ENCODE data around the gene HOTAIR. TPM values are rescaled to one million over a fixed set of nuclear protein-coding genes. Genes with fewer than 3 reads are reported as not detected.
A peak's percentile ranks its signal among the peaks of the same experiment; 100 is the strongest.

The HOTAIR gene
- total and polyA plus RNA-seq, 2 donors (not counting 3 experiments of a cell fraction or from before 2014, with no cell fraction given): not detected

DNA sequence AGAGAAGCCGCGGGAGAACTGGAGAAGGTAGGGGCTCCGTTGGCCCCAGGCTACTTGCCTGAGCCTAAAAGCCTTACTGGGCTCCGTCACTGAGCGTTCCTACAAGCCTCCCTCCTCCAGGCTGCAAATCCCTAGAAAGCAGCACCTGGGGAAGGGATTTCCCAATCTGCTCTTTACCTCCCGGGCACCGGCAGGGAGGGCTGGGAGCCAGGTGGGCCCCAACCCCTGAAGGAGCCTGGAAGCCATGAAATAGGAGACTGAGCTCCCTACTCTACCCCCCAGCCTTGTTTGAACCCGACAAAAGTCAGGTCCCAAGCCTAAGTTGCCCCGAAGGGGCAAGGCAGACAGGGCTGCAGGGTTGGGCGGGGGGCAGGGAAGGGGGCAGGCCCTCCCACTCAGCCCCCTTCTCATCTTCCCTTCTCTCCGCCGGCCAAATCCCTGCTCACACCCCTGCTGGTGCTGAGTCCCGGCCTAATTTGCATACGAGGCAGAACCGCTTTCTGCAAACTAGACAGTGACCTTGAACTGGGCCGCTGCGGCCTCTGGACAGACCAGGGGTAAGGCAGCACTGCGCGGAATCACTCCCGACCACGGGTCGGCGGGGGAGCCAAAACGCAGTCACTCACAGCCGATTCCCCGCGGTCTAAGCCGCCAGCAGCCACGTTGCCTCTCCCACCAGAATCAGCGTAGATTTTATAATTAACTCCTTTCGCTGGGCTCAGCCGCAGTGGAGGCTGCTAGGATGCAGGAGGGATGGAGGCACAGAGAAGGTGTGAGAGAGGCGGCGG is 23.8 kb downstream of the HOTAIR start:
- no peaks in the 10 kb centered on the region for H4K20me1 ChIP-seq (replicated peaks; ENCODE audit: control insufficient read depth, extremely low read depth, insufficient read depth, low read length)
- POLR2A ChIA-PET: no interaction called here
- no TSS peak for BruUV-seq (replicated peaks)

DNA sequence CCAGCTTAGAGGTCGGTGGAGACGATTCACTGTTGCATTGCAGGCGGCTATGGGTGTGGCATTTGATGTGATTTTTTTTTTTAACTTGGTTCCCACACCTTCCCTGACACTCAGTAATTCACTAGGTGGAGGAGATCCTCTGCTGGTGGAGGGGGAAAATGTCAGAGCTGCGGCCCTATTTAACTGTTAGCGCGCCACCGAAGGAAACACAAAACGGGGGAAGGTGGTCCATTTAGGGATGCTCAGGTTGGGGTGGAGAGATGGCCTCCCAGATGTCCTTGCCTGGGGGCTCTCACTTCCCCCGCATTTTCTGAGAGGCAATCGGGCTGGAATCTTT is 24.3 kb downstream of the HOTAIR start:
- no peak for DNase-seq (ENCODE audit: low read depth, low spot score)
- H3K9ac ChIP-seq (replicated peaks; ENCODE audit: extremely low read depth, insufficient read depth, low read length): no peak overlapping the region
- H3K27me3 ChIP-seq (ENCODE audit: control insufficient read depth in 2 of 2, insufficient read depth in 2 of 2, low read length in 2 of 2): peaks cover 91 to 97% of the 10 kb centered on the region in 2 experiments
- ChIA-PET CTCF (interaction anchor here (2.7 kb wide), 1 partner anchor 10 kb away, joined by 9 read pairs; no protein-coding TSS in a partner anchor), POLR2A (no interaction called here)
- dilution Hi-C loops (cut with MboI; ENCODE audit: extremely low pct_ligation_motif_present, low sequenced_read_pairs) (no loop called here), intact Hi-C loops (cut with micrococcal nuclease) (no loop called here)
- no peaks in the 10 kb centered on the region for H3K9me3 ChIP-seq (replicated peaks; ENCODE audit: control insufficient read depth, insufficient read depth, low read length)
- FAIRE-seq: no peak
- no peaks in the 10 kb centered on the region for H3K4me1 ChIP-seq (ENCODE audit: control insufficient read depth, extremely low read depth, insufficient read depth, low read length)
- H3K36me3 ChIP-seq (ENCODE audit: control insufficient read depth in 2 of 2, extremely low read depth in 1 of 2, insufficient read depth in 2 of 2, low read length in 2 of 2): no peaks in the 10 kb centered on the region
- H2AFZ ChIP-seq (ENCODE audit: low read depth, low read length): no peak overlapping the region
- H3K4me2 ChIP-seq (ENCODE audit: insufficient read depth, low read length): no peak overlapping the region
- no peak overlapping the region for H3K4me3 ChIP-seq (replicated peaks in 1 of 3; ENCODE audit: insufficient read depth in 1 of 3, low read depth in 1 of 3, low read length in 3 of 3)
- TF ChIP-seq, protein P1, sequence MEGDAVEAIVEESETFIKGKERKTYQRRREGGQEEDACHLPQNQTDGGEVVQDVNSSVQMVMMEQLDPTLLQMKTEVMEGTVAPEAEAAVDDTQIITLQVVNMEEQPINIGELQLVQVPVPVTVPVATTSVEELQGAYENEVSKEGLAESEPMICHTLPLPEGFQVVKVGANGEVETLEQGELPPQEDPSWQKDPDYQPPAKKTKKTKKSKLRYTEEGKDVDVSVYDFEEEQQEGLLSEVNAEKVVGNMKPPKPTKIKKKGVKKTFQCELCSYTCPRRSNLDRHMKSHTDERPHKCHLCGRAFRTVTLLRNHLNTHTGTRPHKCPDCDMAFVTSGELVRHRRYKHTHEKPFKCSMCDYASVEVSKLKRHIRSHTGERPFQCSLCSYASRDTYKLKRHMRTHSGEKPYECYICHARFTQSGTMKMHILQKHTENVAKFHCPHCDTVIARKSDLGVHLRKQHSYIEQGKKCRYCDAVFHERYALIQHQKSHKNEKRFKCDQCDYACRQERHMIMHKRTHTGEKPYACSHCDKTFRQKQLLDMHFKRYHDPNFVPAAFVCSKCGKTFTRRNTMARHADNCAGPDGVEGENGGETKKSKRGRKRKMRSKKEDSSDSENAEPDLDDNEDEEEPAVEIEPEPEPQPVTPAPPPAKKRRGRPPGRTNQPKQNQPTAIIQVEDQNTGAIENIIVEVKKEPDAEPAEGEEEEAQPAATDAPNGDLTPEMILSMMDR (IDR thresholded peaks at IDR 0.05; ENCODE audit: extremely low read depth in 1 of 2, insufficient read depth in 1 of 2, low read depth in 1 of 2, low read length in 2 of 2): no peak
- TF ChIP-seq JUN (IDR thresholded peaks at IDR 0.05; ENCODE audit: borderline replicate concordance, insufficient read depth, insufficient read length, low read depth) (no peak), FOS (IDR thresholded peaks at IDR 0.05; ENCODE audit: borderline replicate concordance, insufficient read depth, low read length) (no peak), GATA2 (IDR thresholded peaks at IDR 0.05; ENCODE audit: insufficient read depth, insufficient read length, low read depth, low read length) (no peak), POLR2AphosphoS5 (IDR thresholded peaks at IDR 0.05; ENCODE audit: insufficient read depth, low read depth, low read length) (no peak), MYC (IDR thresholded peaks at IDR 0.05; ENCODE audit: low read depth, low read length) (no peak)
- H3K27ac ChIP-seq (ENCODE audit: insufficient read depth, low read depth, low read length): no peak overlapping the region
- no peaks in the 10 kb centered on the region for H3K9me1 ChIP-seq (replicated peaks; ENCODE audit: control insufficient read depth, extremely low read depth, insufficient read depth, low read length)
- BruUV-seq (replicated peaks): no TSS peak
- no peaks in the 10 kb centered on the region for H4K20me1 ChIP-seq (replicated peaks; ENCODE audit: control insufficient read depth, extremely low read depth, insufficient read depth, low read length)
- H3K79me2 ChIP-seq (ENCODE audit: control insufficient read depth, insufficient read depth, low read length): no peaks in the 10 kb centered on the region

More for the DNA sequence above, 23.8 kb downstream of the HOTAIR start:
- H3K4me2 ChIP-seq (ENCODE audit: insufficient read depth, low read length): no peak overlapping the region
- CTCF ChIA-PET: interaction anchor here (1.1 to 2.7 kb wide), 2 partner anchors 10 to 172 kb away, joined by 3 to 9 read pairs; no protein-coding TSS in a partner anchor
- H3K27ac ChIP-seq (ENCODE audit: insufficient read depth, low read depth, low read length): no peak overlapping the region
- no peaks in the 10 kb centered on the region for H3K9me3 ChIP-seq (replicated peaks; ENCODE audit: control insufficient read depth, insufficient read depth, low read length)
- TF ChIP-seq JUN (IDR thresholded peaks at IDR 0.05; ENCODE audit: borderline replicate concordance, insufficient read depth, insufficient read length, low read depth) (no peak), EZH2 (IDR thresholded peaks at IDR 0.05; ENCODE audit: borderline replicate concordance, low read depth, low read length, severe bottlenecking) (peak; percentile 87), POLR2AphosphoS5 (IDR thresholded peaks at IDR 0.05; ENCODE audit: insufficient read depth, low read depth, low read length) (no peak)
- peaks cover 91 to 97% of the 10 kb centered on the region in 2 experiments for H3K27me3 ChIP-seq (ENCODE audit: control insufficient read depth in 2 of 2, insufficient read depth in 2 of 2, low read length in 2 of 2)
- H3K4me1 ChIP-seq (ENCODE audit: control insufficient read depth, extremely low read depth, insufficient read depth, low read length): no peaks in the 10 kb centered on the region
- FAIRE-seq (no peak), DNase-seq (ENCODE audit: low read depth, low spot score) (no peak)
- H2AFZ ChIP-seq (ENCODE audit: low read depth, low read length): no peak overlapping the region
- dilution Hi-C loops (cut with MboI; ENCODE audit: extremely low pct_ligation_motif_present, low sequenced_read_pairs): no loop called here
- no peaks in the 10 kb centered on the region for H3K36me3 ChIP-seq (ENCODE audit: control insufficient read depth in 2 of 2, extremely low read depth in 1 of 2, insufficient read depth in 2 of 2, low read length in 2 of 2)
- intact Hi-C loops (cut with micrococcal nuclease): no loop called here
- no peaks in the 10 kb centered on the region for H3K79me2 ChIP-seq (ENCODE audit: control insufficient read depth, insufficient read depth, low read length)
- no peaks in the 10 kb centered on the region for H3K9me1 ChIP-seq (replicated peaks; ENCODE audit: control insufficient read depth, extremely low read depth, insufficient read depth, low read length)
- no peak overlapping the region for H3K4me3 ChIP-seq (replicated peaks in 1 of 3; ENCODE audit: insufficient read depth in 1 of 3, low read depth in 1 of 3, low read length in 3 of 3)
- H3K9ac ChIP-seq (replicated peaks; ENCODE audit: extremely low read depth, insufficient read depth, low read length): no peak overlapping the region
